ENCODE data around the gene CASP9. TPM values are rescaled to one million over a fixed set of nuclear protein-coding genes. Genes with fewer than 3 reads are reported as not detected.

CASP9 gene
- total RNA-seq, 1 experiment from 2014 or later = 13.5 TPM

DNA sequence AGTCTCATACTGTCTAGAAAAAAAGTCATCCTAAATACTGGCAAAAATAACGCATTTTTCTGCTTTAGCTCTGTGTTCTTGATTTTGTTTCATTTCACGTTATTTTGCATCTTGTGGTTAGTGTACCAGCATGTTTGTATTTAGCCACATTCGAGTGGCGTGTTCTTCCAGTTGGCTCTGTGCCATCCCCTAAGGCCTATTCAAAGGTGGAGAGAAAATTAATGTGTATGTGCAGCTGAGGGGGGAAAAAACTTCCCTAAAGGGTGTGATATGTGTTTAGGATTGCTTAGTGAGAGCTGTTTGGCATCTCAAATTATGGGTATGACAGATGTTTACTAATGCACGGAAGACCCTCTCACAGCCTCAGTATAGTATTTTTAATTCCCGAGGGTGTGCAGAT, 14.8 kb upstream of the CASP9 start (continued):
- no peak for TF ChIP-seq PRDM15 (CRISPR knock-in tag; IDR thresholded peaks at IDR 0.05)
- TF ChIP-seq ZNF416 (CRISPR knock-in tag; IDR thresholded peaks at IDR 0.05) = no peak

- TF ChIP-seq NFATC4 (CRISPR knock-in tag; IDR thresholded peaks at IDR 0.05) = no peak
- TF ChIP-seq SMAD3 (CRISPR knock-in tag; IDR thresholded peaks at IDR 0.05; ENCODE audit: borderline replicate concordance) = no peak
- no peak for TF ChIP-seq MAX (CRISPR knock-in tag; IDR thresholded peaks at IDR 0.05)
- no peak for TF ChIP-seq USF1 (CRISPR knock-in tag; IDR thresholded peaks at IDR 0.05)
- TF ChIP-seq PRDM15 (CRISPR knock-in tag; IDR thresholded peaks at IDR 0.05) = no peak
- no peak for TF ChIP-seq E2F5 (CRISPR knock-in tag; IDR thresholded peaks at IDR 0.05)
- TF ChIP-seq HMGA2 (CRISPR knock-in tag; IDR thresholded peaks at IDR 0.05) = no peak
- no peak for TF ChIP-seq OVOL2 (CRISPR knock-in tag; IDR thresholded peaks at IDR 0.05; ENCODE audit: borderline replicate concordance)
- no peak for TF ChIP-seq ZNF416 (CRISPR knock-in tag; IDR thresholded peaks at IDR 0.05)
- TF ChIP-seq FOXP1 (CRISPR knock-in tag; IDR thresholded peaks at IDR 0.05; ENCODE audit: borderline replicate concordance) = no peak
- no peak overlapping the region for H3K4me3 Mint-ChIP-seq
- ATAC-seq (no peak), DNase-seq (ENCODE audit: low spot score) (no peak)
- H3K9me3 Mint-ChIP-seq = no peaks in the 10 kb centered on the region
- H3K27ac Mint-ChIP-seq = no peak overlapping the region
- H3K36me3 Mint-ChIP-seq = peaks cover 9% of the 10 kb centered on the region
- ChIA-PET CTCF (no interaction called here), POLR2A (no interaction called here)
- peaks cover 8% of the 10 kb centered on the region for H3K4me1 Mint-ChIP-seq
- H3K27me3 Mint-ChIP-seq (ENCODE audit: low read depth) = no peaks in the 10 kb centered on the region
These were observed 7.7 kb upstream of the CASP9 start for GRCh38 chr1:15531682-15532081.

- TF ChIP-seq, protein P1, sequence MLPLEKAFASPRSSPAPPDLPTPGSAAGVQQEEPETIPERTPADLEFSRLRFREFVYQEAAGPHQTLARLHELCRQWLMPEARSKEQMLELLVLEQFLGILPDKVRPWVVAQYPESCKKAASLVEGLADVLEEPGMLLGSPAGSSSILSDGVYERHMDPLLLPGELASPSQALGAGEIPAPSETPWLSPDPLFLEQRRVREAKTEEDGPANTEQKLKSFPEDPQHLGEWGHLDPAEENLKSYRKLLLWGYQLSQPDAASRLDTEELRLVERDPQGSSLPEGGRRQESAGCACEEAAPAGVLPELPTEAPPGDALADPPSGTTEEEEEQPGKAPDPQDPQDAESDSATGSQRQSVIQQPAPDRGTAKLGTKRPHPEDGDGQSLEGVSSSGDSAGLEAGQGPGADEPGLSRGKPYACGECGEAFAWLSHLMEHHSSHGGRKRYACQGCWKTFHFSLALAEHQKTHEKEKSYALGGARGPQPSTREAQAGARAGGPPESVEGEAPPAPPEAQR (CRISPR knock-in tag; IDR thresholded peaks at IDR 0.05) = no peak
- TF ChIP-seq ZBTB21 (CRISPR knock-in tag; IDR thresholded peaks at IDR 0.05; ENCODE audit: borderline replicate concordance) (no peak), ZBTB43 (CRISPR knock-in tag; IDR thresholded peaks at IDR 0.05) (no peak), ETV6 (CRISPR knock-in tag; IDR thresholded peaks at IDR 0.05) (no peak), MYBL2 (CRISPR knock-in tag; IDR thresholded peaks at IDR 0.05) (no peak), HMGA2 (CRISPR knock-in tag; IDR thresholded peaks at IDR 0.05) (no peak), SMAD3 (CRISPR knock-in tag; IDR thresholded peaks at IDR 0.05; ENCODE audit: borderline replicate concordance) (no peak), NR1H2 (CRISPR knock-in tag; IDR thresholded peaks at IDR 0.05) (no peak), PRDM15 (CRISPR knock-in tag; IDR thresholded peaks at IDR 0.05) (no peak)
- H3K4me1 Mint-ChIP-seq = peaks cover 12% of the 10 kb centered on the region
- H3K27me3 Mint-ChIP-seq (ENCODE audit: low read depth) = no peaks in the 10 kb centered on the region
- POLR2A ChIA-PET = interaction anchor here (0.8 kb wide), 1 partner anchor 73 kb away, joined by 3 read pairs; no protein-coding TSS in a partner anchor
- H3K4me3 Mint-ChIP-seq = no peak overlapping the region
- CTCF ChIA-PET = no interaction called here
- no peak for DNase-seq (ENCODE audit: low spot score)
- no peak overlapping the region for H3K27ac Mint-ChIP-seq
- no peak for ATAC-seq
- 0 out of 2 replicates have a peak, but pooled peaks cover 4% of the 10 kb centered on the region for H3K36me3 Mint-ChIP-seq
- H3K9me3 Mint-ChIP-seq = no peaks in the 10 kb centered on the region
These were observed 7.0 kb upstream of the CASP9 start for GRCh38 chr1:15531003-15531402.
